Stimulated activated naive CD8-positive, alpha-beta T cell treated with anti-CD3 and anti-CD28 coated beads, Interleukin-15, amount 100 ng/mL, for 72 hours (primary cell): ENCODE data around the gene ETV5.

Experiments
- ATAC-seq: fragments of 150-1000 bp; cut with Tn5 transposase; 2 replicates; pipeline ENCODE4 v1.10.0; 2021; ENCODE audit warnings: mild to moderate bottlenecking, moderate library complexity
- DNase-seq, 2 donors: peaks; one replicate each; pipeline ENCODE4 v3.0.0; 2021 to 2022
- H3K27ac Mint-ChIP-seq, 2 donors: one replicate each; pipeline ENCODE4 v1.8.0; 2022; ENCODE audit warnings: mild to moderate bottlenecking in 2 of 2, mixed read lengths in 2 of 2, moderate library complexity in 2 of 2
- H3K27me3 Mint-ChIP-seq: one replicate; pipeline ENCODE4 v1.8.0; 2022; ENCODE audit warnings: mixed read lengths
- H3K4me1 Mint-ChIP-seq: one replicate; pipeline ENCODE4 v1.8.0; 2022; ENCODE audit warnings: mild to moderate bottlenecking, mixed read lengths
- H3K4me3 Mint-ChIP-seq, 2 donors: one replicate each; pipeline ENCODE4 v1.8.0; 2022; ENCODE audit warnings: mild to moderate bottlenecking in 2 of 2, mixed read lengths in 2 of 2, moderate library complexity in 1 of 2
- H3K9me3 Mint-ChIP-seq, 2 donors: one replicate each; pipeline ENCODE4 v1.8.0; 2022; ENCODE audit warnings: mixed read lengths in 2 of 2

ETV5 gene

GRCh38 chr3:186133980-186134379 lies 25.1 kb upstream of the ETV5 start:
- ATAC-seq (peak; percentile 39), DNase-seq (no peak)
- Mint-ChIP-seq H3K4me3 (no peak overlapping the region), H3K4me1 (no peaks in the 10 kb centered on the region), H3K9me3 (no peaks in the 10 kb centered on the region), H3K27me3 (peaks cover 62% of the 10 kb centered on the region), H3K27ac (no peak overlapping the region)

GRCh38 chr3:186132487-186132886 lies 23.6 kb upstream of the ETV5 start:
- Mint-ChIP-seq H3K4me3 (no peak overlapping the region), H3K9me3 (no peaks in the 10 kb centered on the region), H3K27ac (no peak overlapping the region), H3K27me3 (peaks cover 56% of the 10 kb centered on the region), H3K4me1 (no peaks in the 10 kb centered on the region)
- no peak for ATAC-seq
- no peak for DNase-seq

GRCh38 chr3:186129206-186129605 lies 20.3 kb upstream of the ETV5 start:
- Mint-ChIP-seq H3K27me3 (peaks cover 48% of the 10 kb centered on the region), H3K9me3 (no peaks in the 10 kb centered on the region), H3K4me1 (no peaks in the 10 kb centered on the region), H3K27ac (no peak overlapping the region), H3K4me3 (no peak overlapping the region)
- DNase-seq (no peak), ATAC-seq (no peak)

GRCh38 chr3:186128158-186128557 lies 19.3 kb upstream of the ETV5 start:
- ATAC-seq (no peak), DNase-seq (no peak)
- Mint-ChIP-seq H3K4me1 (no peaks in the 10 kb centered on the region), H3K27ac (no peak overlapping the region), H3K27me3 (peaks cover 40% of the 10 kb centered on the region), H3K4me3 (no peak overlapping the region), H3K9me3 (no peaks in the 10 kb centered on the region)

GRCh38 chr3:186127463-186127862 lies 18.6 kb upstream of the ETV5 start:
- Mint-ChIP-seq H3K4me3 (no peak overlapping the region), H3K27ac (no peak overlapping the region), H3K27me3 (peaks cover 39% of the 10 kb centered on the region), H3K9me3 (no peaks in the 10 kb centered on the region), H3K4me1 (no peaks in the 10 kb centered on the region)
- ATAC-seq (no peak), DNase-seq (no peak)

- Mint-ChIP-seq H3K27me3 (peaks cover 31% of the 10 kb centered on the region), H3K9me3 (no peaks in the 10 kb centered on the region), H3K4me1 (no peaks in the 10 kb centered on the region), H3K27ac (no peak overlapping the region), H3K4me3 (no peak overlapping the region)
- ATAC-seq (peak; percentile 31), DNase-seq (no peak)
These were observed 16.2 kb upstream of the ETV5 start for GRCh38 chr3:186125118-186125517.

GRCh38 chr3:186124592-186124991 lies 15.7 kb upstream of the ETV5 start:
- H3K9me3 Mint-ChIP-seq = no peaks in the 10 kb centered on the region
- H3K4me3 Mint-ChIP-seq = no peak overlapping the region
- no peak overlapping the region for H3K27ac Mint-ChIP-seq
- no peak for ATAC-seq
- no peaks in the 10 kb centered on the region for H3K4me1 Mint-ChIP-seq
- no peak for DNase-seq
- H3K27me3 Mint-ChIP-seq = peaks cover 31% of the 10 kb centered on the region

- Mint-ChIP-seq H3K4me3 (no peak overlapping the region), H3K27ac (no peak overlapping the region), H3K9me3 (no peaks in the 10 kb centered on the region), H3K27me3 (peaks cover 45% of the 10 kb centered on the region), H3K4me1 (no peaks in the 10 kb centered on the region)
- ATAC-seq = no peak
- DNase-seq = no peak
These were observed 14.1 kb upstream of the ETV5 start for GRCh38 chr3:186123012-186123411.

- Mint-ChIP-seq H3K4me3 (no peak overlapping the region), H3K27ac (no peak overlapping the region), H3K4me1 (no peaks in the 10 kb centered on the region), H3K9me3 (no peaks in the 10 kb centered on the region), H3K27me3 (peaks cover 53% of the 10 kb centered on the region)
- ATAC-seq (no peak), DNase-seq (no peak)
These were observed 13.1 kb upstream of the ETV5 start for GRCh38 chr3:186121968-186122367.

- Mint-ChIP-seq H3K4me1 (no peaks in the 10 kb centered on the region), H3K9me3 (no peaks in the 10 kb centered on the region), H3K27me3 (peaks cover 59% of the 10 kb centered on the region), H3K27ac (no peak overlapping the region), H3K4me3 (no peak overlapping the region)
- no peak for ATAC-seq
- DNase-seq = no peak
These were observed 12.4 kb upstream of the ETV5 start for GRCh38 chr3:186121278-186121677.

GRCh38 chr3:186119499-186119898 lies 10.6 kb upstream of the ETV5 start:
- Mint-ChIP-seq H3K4me1 (no peaks in the 10 kb centered on the region), H3K27me3 (peaks cover 77% of the 10 kb centered on the region), H3K4me3 (no peak overlapping the region), H3K27ac (no peak overlapping the region), H3K9me3 (no peaks in the 10 kb centered on the region)
- DNase-seq (no peak), ATAC-seq (no peak)

- H3K4me1 Mint-ChIP-seq = no peaks in the 10 kb centered on the region
- ATAC-seq (no peak), DNase-seq (no peak)
- no peak overlapping the region for H3K4me3 Mint-ChIP-seq
- peaks cover 85% of the 10 kb centered on the region for H3K27me3 Mint-ChIP-seq
- no peaks in the 10 kb centered on the region for H3K9me3 Mint-ChIP-seq
- no peak overlapping the region for H3K27ac Mint-ChIP-seq
These were observed 9.8 kb upstream of the ETV5 start for GRCh38 chr3:186118692-186119091.

- H3K4me3 Mint-ChIP-seq = no peak overlapping the region
- DNase-seq (no peak), ATAC-seq (no peak)
- H3K27ac Mint-ChIP-seq = no peak overlapping the region
- no peaks in the 10 kb centered on the region for H3K9me3 Mint-ChIP-seq
- H3K27me3 Mint-ChIP-seq = peaks cover 84% of the 10 kb centered on the region
- H3K4me1 Mint-ChIP-seq = no peaks in the 10 kb centered on the region
These were observed 8.7 kb upstream of the ETV5 start for GRCh38 chr3:186117521-186118134.

- ATAC-seq = no peak
- Mint-ChIP-seq H3K27ac (no peak overlapping the region), H3K4me1 (peaks cover 10% of the 10 kb centered on the region), H3K27me3 (peaks cover 93% of the 10 kb centered on the region), H3K4me3 (no peak overlapping the region), H3K9me3 (no peaks in the 10 kb centered on the region)
- no peak for DNase-seq
These were observed 6.5 kb upstream of the ETV5 start for GRCh38 chr3:186115239-186115996.

- H3K27ac Mint-ChIP-seq = no peak overlapping the region
- no peaks in the 10 kb centered on the region for H3K9me3 Mint-ChIP-seq
- H3K4me3 Mint-ChIP-seq = peak overlapping the region; percentile 40 to 51
- H3K27me3 Mint-ChIP-seq = peaks cover 96% of the 10 kb centered on the region
- no peak for ATAC-seq
- DNase-seq = no peak
- H3K4me1 Mint-ChIP-seq = peaks cover 46% of the 10 kb centered on the region
These were observed 2.4 kb upstream of the ETV5 start for GRCh38 chr3:186110975-186111974.
